ENCODE data around the gene TEPSIN. TPM values are rescaled to one million over a fixed set of nuclear protein-coding genes. Genes with fewer than 3 reads are reported as not detected.
A peak's percentile ranks its signal among the peaks of the same experiment; 100 is the strongest.

Gene TEPSIN
- total and polyA plus RNA-seq, 2 of the 13 experiments (the other 11 are each of a cell fraction or from before 2014, with no cell fraction given), result 16.1 to 18.8 TPM

DNA sequence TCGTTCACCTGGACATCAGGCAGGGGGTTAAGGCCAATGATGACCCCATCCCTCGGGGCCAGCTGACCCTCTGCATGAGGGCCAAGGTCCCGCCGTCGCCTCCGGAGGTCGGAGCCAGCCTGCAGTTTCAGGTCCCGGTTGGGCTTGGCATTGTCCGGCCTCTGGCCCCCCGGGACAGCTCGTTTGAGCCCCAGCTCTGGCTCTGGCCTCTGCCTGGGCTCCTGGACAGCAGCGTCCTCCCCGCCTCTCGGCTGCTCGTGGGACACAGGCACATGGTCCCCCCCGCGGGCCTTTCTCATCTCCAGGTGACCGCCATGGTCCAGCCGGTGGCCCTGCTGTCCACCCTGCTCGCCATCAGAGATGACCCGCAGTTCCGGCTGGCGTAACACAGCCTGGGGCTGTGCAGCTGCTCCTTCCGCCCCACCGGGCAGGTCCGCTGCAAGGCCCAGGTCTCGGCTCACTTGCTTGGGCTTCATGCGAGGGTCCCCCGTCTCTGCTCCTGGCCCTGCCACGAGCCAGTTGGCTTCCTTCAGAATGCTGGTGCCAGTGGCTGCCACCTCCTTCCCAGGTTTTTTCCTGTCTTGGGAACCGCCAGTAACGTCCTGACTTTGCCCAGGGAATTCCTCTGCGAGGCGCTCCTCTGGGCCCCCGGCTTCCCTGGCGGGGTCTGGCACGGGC is 6.9 kb upstream of the TEPSIN start (continued):
- TF ChIP-seq TCF12 (IDR thresholded peaks at IDR 0.05), result no peak
- 0 out of 2 replicates have a peak, but pooled peaks have one; percentile 66 for TF ChIP-seq TCF12 (CRISPR knock-in tag; IDR thresholded peaks at IDR 0.05)
- 0 out of 2 replicates have a peak, but pooled peaks have one; percentile 25 for TF ChIP-seq ZKSCAN5 (CRISPR knock-in tag; IDR thresholded peaks at IDR 0.05)
- TF ChIP-seq, protein P1, sequence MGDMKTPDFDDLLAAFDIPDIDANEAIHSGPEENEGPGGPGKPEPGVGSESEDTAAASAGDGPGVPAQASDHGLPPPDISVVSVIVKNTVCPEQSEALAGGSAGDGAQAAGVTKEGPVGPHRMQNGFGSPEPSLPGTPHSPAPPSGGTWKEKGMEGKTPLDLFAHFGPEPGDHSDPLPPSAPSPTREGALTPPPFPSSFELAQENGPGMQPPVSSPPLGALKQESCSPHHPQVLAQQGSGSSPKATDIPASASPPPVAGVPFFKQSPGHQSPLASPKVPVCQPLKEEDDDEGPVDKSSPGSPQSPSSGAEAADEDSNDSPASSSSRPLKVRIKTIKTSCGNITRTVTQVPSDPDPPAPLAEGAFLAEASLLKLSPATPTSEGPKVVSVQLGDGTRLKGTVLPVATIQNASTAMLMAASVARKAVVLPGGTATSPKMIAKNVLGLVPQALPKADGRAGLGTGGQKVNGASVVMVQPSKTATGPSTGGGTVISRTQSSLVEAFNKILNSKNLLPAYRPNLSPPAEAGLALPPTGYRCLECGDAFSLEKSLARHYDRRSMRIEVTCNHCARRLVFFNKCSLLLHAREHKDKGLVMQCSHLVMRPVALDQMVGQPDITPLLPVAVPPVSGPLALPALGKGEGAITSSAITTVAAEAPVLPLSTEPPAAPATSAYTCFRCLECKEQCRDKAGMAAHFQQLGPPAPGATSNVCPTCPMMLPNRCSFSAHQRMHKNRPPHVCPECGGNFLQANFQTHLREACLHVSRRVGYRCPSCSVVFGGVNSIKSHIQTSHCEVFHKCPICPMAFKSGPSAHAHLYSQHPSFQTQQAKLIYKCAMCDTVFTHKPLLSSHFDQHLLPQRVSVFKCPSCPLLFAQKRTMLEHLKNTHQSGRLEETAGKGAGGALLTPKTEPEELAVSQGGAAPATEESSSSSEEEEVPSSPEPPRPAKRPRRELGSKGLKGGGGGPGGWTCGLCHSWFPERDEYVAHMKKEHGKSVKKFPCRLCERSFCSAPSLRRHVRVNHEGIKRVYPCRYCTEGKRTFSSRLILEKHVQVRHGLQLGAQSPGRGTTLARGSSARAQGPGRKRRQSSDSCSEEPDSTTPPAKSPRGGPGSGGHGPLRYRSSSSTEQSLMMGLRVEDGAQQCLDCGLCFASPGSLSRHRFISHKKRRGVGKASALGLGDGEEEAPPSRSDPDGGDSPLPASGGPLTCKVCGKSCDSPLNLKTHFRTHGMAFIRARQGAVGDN (CRISPR knock-in tag; IDR thresholded peaks at IDR 0.05), result 0 out of 2 replicates have a peak, but pooled peaks have one; percentile 40
- TF ChIP-seq, protein P2, sequence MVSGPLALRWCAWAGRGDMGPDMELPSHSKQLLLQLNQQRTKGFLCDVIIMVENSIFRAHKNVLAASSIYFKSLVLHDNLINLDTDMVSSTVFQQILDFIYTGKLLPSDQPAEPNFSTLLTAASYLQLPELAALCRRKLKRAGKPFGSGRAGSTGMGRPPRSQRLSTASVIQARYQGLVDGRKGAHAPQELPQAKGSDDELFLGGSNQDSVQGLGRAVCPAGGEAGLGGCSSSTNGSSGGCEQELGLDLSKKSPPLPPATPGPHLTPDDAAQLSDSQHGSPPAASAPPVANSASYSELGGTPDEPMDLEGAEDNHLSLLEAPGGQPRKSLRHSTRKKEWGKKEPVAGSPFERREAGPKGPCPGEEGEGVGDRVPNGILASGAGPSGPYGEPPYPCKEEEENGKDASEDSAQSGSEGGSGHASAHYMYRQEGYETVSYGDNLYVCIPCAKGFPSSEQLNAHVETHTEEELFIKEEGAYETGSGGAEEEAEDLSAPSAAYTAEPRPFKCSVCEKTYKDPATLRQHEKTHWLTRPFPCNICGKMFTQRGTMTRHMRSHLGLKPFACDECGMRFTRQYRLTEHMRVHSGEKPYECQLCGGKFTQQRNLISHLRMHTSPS (CRISPR knock-in tag; IDR thresholded peaks at IDR 0.05; ENCODE audit: low read depth), result 0 out of 2 replicates have a peak, but pooled peaks have one; percentile 6
- no peak for TF ChIP-seq RAD21 (CRISPR knock-in tag; IDR thresholded peaks at IDR 0.05)
- 0 out of 2 replicates have a peak, but pooled peaks have one; percentile 3 for TF ChIP-seq HOXA3 (CRISPR knock-in tag; IDR thresholded peaks at IDR 0.05)
- TF ChIP-seq ZC3H13 (CRISPR knock-in tag; IDR thresholded peaks at IDR 0.05), result 0 out of 2 replicates have a peak, but pooled peaks have one; percentile 62
- TF ChIP-seq POLR2G (IDR thresholded peaks at IDR 0.05; ENCODE audit: low read depth, low read length), result 0 out of 2 replicates have a peak, but pooled peaks have one; percentile 27
- TF ChIP-seq AGO2 (optimal IDR thresholded peaks at IDR 0.05; ENCODE audit: low read depth, low read length), result peak; percentile 96
- TF ChIP-seq ZNF639 (CRISPR knock-in tag; conservative IDR thresholded peaks at IDR 0.05), result 0 out of 2 replicates have a peak, but pooled peaks have one; percentile 34
- no peak for TF ChIP-seq ZNF160 (CRISPR knock-in tag; IDR thresholded peaks at IDR 0.05)
- TF ChIP-seq, protein P3, sequence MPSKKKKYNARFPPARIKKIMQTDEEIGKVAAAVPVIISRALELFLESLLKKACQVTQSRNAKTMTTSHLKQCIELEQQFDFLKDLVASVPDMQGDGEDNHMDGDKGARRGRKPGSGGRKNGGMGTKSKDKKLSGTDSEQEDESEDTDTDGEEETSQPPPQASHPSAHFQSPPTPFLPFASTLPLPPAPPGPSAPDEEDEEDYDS (CRISPR knock-in tag; IDR thresholded peaks at IDR 0.05), result no peak
- no peak for TF ChIP-seq ZNF274 (CRISPR knock-in tag; IDR thresholded peaks at IDR 0.05)
- TF ChIP-seq ZNF124 (CRISPR knock-in tag; IDR thresholded peaks at IDR 0.05), result no peak
- TF ChIP-seq ZNF788 (CRISPR knock-in tag; IDR thresholded peaks at IDR 0.05; ENCODE audit: borderline replicate concordance), result peak; percentile 20; the same call in 1 of the 2 replicates
- TF ChIP-seq ZNF30 (CRISPR knock-in tag; IDR thresholded peaks at IDR 0.05), result 0 out of 2 replicates have a peak, but pooled peaks have one; percentile 35
- TF ChIP-seq GABPB1 (CRISPR knock-in tag; IDR thresholded peaks at IDR 0.05), result peak; percentile 1; the same call in 1 of the 2 replicates
- TF ChIP-seq, protein P4, sequence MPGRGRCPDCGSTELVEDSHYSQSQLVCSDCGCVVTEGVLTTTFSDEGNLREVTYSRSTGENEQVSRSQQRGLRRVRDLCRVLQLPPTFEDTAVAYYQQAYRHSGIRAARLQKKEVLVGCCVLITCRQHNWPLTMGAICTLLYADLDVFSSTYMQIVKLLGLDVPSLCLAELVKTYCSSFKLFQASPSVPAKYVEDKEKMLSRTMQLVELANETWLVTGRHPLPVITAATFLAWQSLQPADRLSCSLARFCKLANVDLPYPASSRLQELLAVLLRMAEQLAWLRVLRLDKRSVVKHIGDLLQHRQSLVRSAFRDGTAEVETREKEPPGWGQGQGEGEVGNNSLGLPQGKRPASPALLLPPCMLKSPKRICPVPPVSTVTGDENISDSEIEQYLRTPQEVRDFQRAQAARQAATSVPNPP (CRISPR knock-in tag; IDR thresholded peaks at IDR 0.05), result no peak
- 0 out of 2 replicates have a peak, but pooled peaks have one; percentile 31 for TF ChIP-seq HOXA5 (CRISPR knock-in tag; IDR thresholded peaks at IDR 0.05)
- TF ChIP-seq ZFP82 (CRISPR knock-in tag; IDR thresholded peaks at IDR 0.05; ENCODE audit: borderline replicate concordance), result no peak
